Measurements from ENCODE around the gene CCN5. TPM values are rescaled to one million over a fixed set of nuclear protein-coding genes. Genes with fewer than 3 reads are reported as not detected.

CCN5 gene
- total and polyA plus RNA-seq, 2 of the 8 experiments (the other 6 are each of a cell fraction or from before 2014, with no cell fraction given), result not detected

DNA sequence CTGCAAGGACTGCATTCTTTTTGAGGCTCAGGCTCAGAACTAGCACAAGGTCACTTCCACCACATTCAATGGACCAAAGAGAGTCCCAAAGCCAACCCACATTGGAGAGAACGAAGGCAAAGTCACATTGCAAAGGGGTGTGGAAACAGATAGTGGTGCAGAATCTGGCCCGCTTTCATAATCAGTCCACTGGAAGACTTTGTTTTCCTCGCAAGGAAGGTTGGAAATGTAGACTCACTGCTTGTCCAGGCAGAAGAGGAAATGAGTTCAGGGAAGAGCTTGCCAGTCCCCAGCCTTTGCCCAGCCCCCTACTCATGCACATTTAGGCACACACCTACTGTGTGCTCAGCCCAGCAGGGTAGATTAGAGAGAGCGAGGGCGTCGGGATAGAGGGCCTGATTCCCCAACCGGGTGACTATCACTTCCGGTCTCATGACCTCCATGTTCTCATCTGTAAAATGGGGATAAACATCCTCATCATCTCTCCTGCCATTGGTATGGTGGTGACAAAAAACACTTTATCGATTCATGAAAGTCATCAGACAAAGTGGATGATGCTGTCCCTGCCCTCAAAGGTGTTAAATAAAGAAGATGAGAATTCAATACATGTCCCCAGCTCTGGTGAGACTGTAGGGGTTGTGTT lies 24.3 kb upstream of the CCN5 start:
- Histone ChIP-seq H3K4ac (replicated peaks; ENCODE audit: insufficient read length, low read depth, low read length) (no peak overlapping the region), H3K4me3 (ENCODE audit: extremely low read depth in 1 of 4, insufficient read depth in 2 of 4, low read depth in 3 of 4, low read length in 4 of 4) (no peak overlapping the region), H3K27ac (ENCODE audit: low read depth, low read length) (no peak overlapping the region), H3K79me2 (ENCODE audit: control insufficient read depth in 1 of 2, insufficient read depth in 2 of 2, low read length in 2 of 2) (no peaks in the 10 kb centered on the region), H4K8ac (ENCODE audit: extremely low read depth, insufficient read depth, low read length) (no peak overlapping the region), H2BK20ac (ENCODE audit: low read length) (no peak overlapping the region), H3K27me3 (replicated peaks in 1 of 4; ENCODE audit: control insufficient read depth in 3 of 4, extremely low read depth in 1 of 4, insufficient read depth in 3 of 4, low read length in 3 of 4) (no peaks in the 10 kb centered on the region), H2BK120ac (replicated peaks; ENCODE audit: low read depth, low read length) (no peak overlapping the region), H4K5ac (ENCODE audit: insufficient read length, low read depth, low read length) (no peak overlapping the region), H2AFZ (ENCODE audit: low read length) (no peak overlapping the region), H2BK5ac (ENCODE audit: low read depth, low read length) (no peak overlapping the region), H3K14ac (ENCODE audit: insufficient read length) (no peak overlapping the region), H3K36me3 (ENCODE audit: control insufficient read depth in 2 of 4, insufficient read depth in 4 of 4, low read length in 3 of 4) (no peaks in the 10 kb centered on the region), H2BK12ac (ENCODE audit: low read depth, low read length) (no peak overlapping the region), H3K18ac (ENCODE audit: extremely low read depth, low read length) (no peak overlapping the region), H3K56ac (replicated peaks; ENCODE audit: insufficient read length, low read depth, low read length) (no peak overlapping the region), H3K79me1 (ENCODE audit: low read depth, low read length) (no peaks in the 10 kb centered on the region), H3K4me1 (replicated peaks in 1 of 4; ENCODE audit: control insufficient read depth in 3 of 4, insufficient read depth in 4 of 4, low read length in 3 of 4) (peaks cover 0 to 3% (median under 1%) of the 10 kb centered on the region in 4 experiments; a peak in 2 of 7 replicates), H4K91ac (replicated peaks; ENCODE audit: insufficient read length, low read length) (no peak overlapping the region), H3K23me2 (ENCODE audit: low read depth, low read length) (no peaks in the 10 kb centered on the region), H4K20me1 (replicated peaks in 1 of 2; ENCODE audit: control insufficient read depth in 1 of 2, insufficient read depth in 2 of 2, low read length in 2 of 2) (no peaks in the 10 kb centered on the region), H3K23ac (ENCODE audit: insufficient read length) (no peak overlapping the region), H3K4me2 (ENCODE audit: insufficient read depth in 1 of 2, low read depth in 2 of 2, low read length in 2 of 2) (no peak overlapping the region), H2AK5ac (ENCODE audit: low read depth, low read length) (no peak overlapping the region; the same call in 1 of the 2 replicates), H2BK15ac (ENCODE audit: low read length) (no peak overlapping the region), H3K9ac (replicated peaks in 1 of 4; ENCODE audit: extremely low read depth in 1 of 4, low read depth in 3 of 4, low read length in 3 of 4) (no peak overlapping the region), H3K9me3 (ENCODE audit: insufficient read depth in 2 of 2, low read depth in 1 of 2, low read length in 1 of 2) (peaks cover 0 to 4% of the 10 kb centered on the region in 2 experiments; a peak in 1 of 4 replicates)
- 0 out of 2 replicates have a peak, but pooled peaks have one; percentile 26 for TF ChIP-seq KDM1A (IDR thresholded peaks at IDR 0.05; ENCODE audit: borderline replicate concordance, low read length)
- TF ChIP-seq BCL11A (IDR thresholded peaks at IDR 0.05; ENCODE audit: low read depth in 2 of 2, low read length in 2 of 2), result no peak
- WGBS, 2 experiments (ENCODE audit: extremely low coverage in 1 of 2, insufficient coverage in 1 of 2, insufficient read length in 1 of 2, insufficient replicate concordance in 2 of 2, low coverage in 1 of 2, low lambda C conversion rate in 2 of 2, missing lambda C conversion rate in 1 of 2), result 88% methylated on average over 9 of the region's 9 CpGs; no CpG with 5 or more reads in 1 of the 2 experiments
- POLR2A ChIA-PET (ENCODE audit: partially characterized antibody), result no interaction called here
- no peak for DNase-seq (ENCODE audit: low read depth in 1 of 2, low spot score in 2 of 2)
- FAIRE-seq, result no peak
- CTCF ChIA-PET (ENCODE audit: partially characterized antibody), result interaction anchor here (0.6 to 7.4 kb wide), 6 partner anchors 12 to 57 kb away, joined by 3 to 83 read pairs (median 4); no protein-coding TSS in a partner anchor

All from H1 (cell line).